Endothelial cell of umbilical vein (primary cell): Measurements from ENCODE around the gene TENM4. TPM values are rescaled to one million over a fixed set of nuclear protein-coding genes. Genes with fewer than 3 reads are reported as not detected.

Experiments used
- BruUV-seq: library from RNA; stranded (reverse); fragments of 400-500 nt; replicated peaks from 2 replicates; lab custom pipeline; 2021; lab: Mats Ljungman, UMichigan
- CTCF ChIA-PET: fragments of 300-600, 350-600 bp; sonication (Branson Sonifier 250); formaldehyde crosslinking; loops from one replicate; lab custom pipeline; 2021; ENCODE audit warnings: antibody characterized with exemption, inconsistent platforms; lab: Charles Lee
- POLR2A ChIA-PET: fragments of 300-600, 350-600 bp; sonication (Branson Sonifier 250); formaldehyde crosslinking; loops from one replicate; lab custom pipeline; 2021; ENCODE audit warnings: antibody characterized with exemption, inconsistent platforms; lab: Charles Lee
- DNase-seq: peaks from one replicate; pipeline ENCODE4 v3.0.0-alpha.2; 2011; ENCODE audit warnings: low read depth, low spot score
- FAIRE-seq: peaks from 2 replicates; lab custom pipeline; 2011; peaks lifted over from hg19 to GRCh38; lab: Jason Lieb, UNC
- H2AFZ ChIP-seq: 2 replicates; pipeline ENCODE4 v1.6.0; 2012; ENCODE audit warnings: low read depth, low read length, control low read depth, inconsistent platforms
- H3K27ac ChIP-seq: 2 replicates; pipeline ENCODE4 v1.5.1; 2011; ENCODE audit warnings: low read depth, mild to moderate bottlenecking, control low read depth, low read length, moderate library complexity; ENCODE audit not compliant: insufficient read depth
- H3K27me3 ChIP-seq, 2 experiments: 2 replicates each; pipeline versions ENCODE4 v1.6.0 to v1.6.1; 2011; ENCODE audit warnings: low read length in 2 of 2, mixed read lengths in 1 of 2; ENCODE audit not compliant: control insufficient read depth in 2 of 2, insufficient read depth in 2 of 2
- H3K36me3 ChIP-seq, 2 experiments: 2 replicates in 1 of 2; 3 replicates in 1 of 2; pipeline ENCODE4 v1.5.1; 2011; ENCODE audit warnings: low read length in 2 of 2, mild to moderate bottlenecking in 1 of 2, moderate library complexity in 1 of 2; ENCODE audit not compliant: control insufficient read depth in 2 of 2, insufficient read depth in 2 of 2; ENCODE audit errors: extremely low read depth in 1 of 2
- H3K4me1 ChIP-seq: 3 replicates; pipeline ENCODE4 v1.5.1; 2011; ENCODE audit warnings: mild to moderate bottlenecking, low read length; ENCODE audit not compliant: control insufficient read depth, insufficient read depth; ENCODE audit errors: extremely low read depth
- H3K4me2 ChIP-seq: 2 replicates; pipeline ENCODE4 v1.6.1; 2011; ENCODE audit warnings: low read length, control low read depth, mixed read lengths; ENCODE audit not compliant: insufficient read depth
- H3K4me3 ChIP-seq, 3 experiments: fragments of 200-600 bp in 1 of 3; sonication (generic), shearing (Covaris generic) in 1 of 3; replicated peaks in 1 of 3; 2 replicates each; pipeline ENCODE4 v1.5.1; 2011 to 2016; ENCODE audit warnings: control low read depth in 3 of 3, low read length in 3 of 3, mild to moderate bottlenecking in 2 of 3, inconsistent platforms in 1 of 3, low read depth in 1 of 3, moderate library complexity in 1 of 3; ENCODE audit not compliant: insufficient read depth in 1 of 3
- H3K79me2 ChIP-seq: 2 replicates; pipeline ENCODE4 v1.6.0; 2012; ENCODE audit warnings: low read length, inconsistent platforms; ENCODE audit not compliant: control insufficient read depth, insufficient read depth
- H3K9ac ChIP-seq: replicated peaks from 2 replicates; pipeline ENCODE3; 2011; ENCODE audit warnings: low read length, control low read depth; ENCODE audit not compliant: insufficient read depth; ENCODE audit errors: extremely low read depth
- H3K9me1 ChIP-seq: replicated peaks from 3 replicates; pipeline ENCODE4 v1.6.0; 2011; ENCODE audit warnings: mild to moderate bottlenecking, low read length; ENCODE audit not compliant: control insufficient read depth, insufficient read depth; ENCODE audit errors: extremely low read depth
- H3K9me3 ChIP-seq: replicated peaks from 2 replicates; pipeline ENCODE4 v1.5.1; 2012; ENCODE audit warnings: low read length, inconsistent platforms; ENCODE audit not compliant: control insufficient read depth, insufficient read depth
- H4K20me1 ChIP-seq: replicated peaks from 2 replicates; pipeline ENCODE3; 2011; ENCODE audit warnings: mild to moderate bottlenecking, low read length; ENCODE audit not compliant: control insufficient read depth, insufficient read depth; ENCODE audit errors: extremely low read depth
- CTCF ChIP-seq, 2 donors: IDR thresholded peaks; 1 replicate in 1 of 2; 2 replicates in 1 of 2; pipeline ENCODE4 v1.5.1; 2011; ENCODE audit warnings: low read length in 2 of 2, mild to moderate bottlenecking in 2 of 2, moderate library complexity in 2 of 2, control low read depth in 1 of 2, inconsistent platforms in 1 of 2, low read depth in 1 of 2; ENCODE audit not compliant: insufficient read depth in 1 of 2; ENCODE audit errors: extremely low read depth in 1 of 2
- EZH2 ChIP-seq: IDR thresholded peaks from 2 replicates; pipeline ENCODE4 v1.6.1; 2012; ENCODE audit warnings: borderline replicate concordance, low read depth, mild to moderate bottlenecking, moderate library complexity, low read length, inconsistent platforms; ENCODE audit not compliant: severe bottlenecking
- FOS ChIP-seq: IDR thresholded peaks from 2 replicates; pipeline ENCODE4 v1.6.1; 2011; ENCODE audit warnings: mild to moderate bottlenecking, low read length, moderate library complexity, borderline replicate concordance; ENCODE audit not compliant: insufficient read depth
- GATA2 ChIP-seq: IDR thresholded peaks from 2 replicates; pipeline ENCODE4 v1.7.0; 2011; ENCODE audit warnings: low read depth, mild to moderate bottlenecking, moderate library complexity, mixed read lengths, low read length; ENCODE audit not compliant: insufficient read length, insufficient read depth
- JUN ChIP-seq: IDR thresholded peaks from 2 replicates; pipeline ENCODE4 v1.6.1; 2011; ENCODE audit warnings: borderline replicate concordance, low read depth; ENCODE audit not compliant: insufficient read length, insufficient read depth
- MAX ChIP-seq: IDR thresholded peaks from 2 replicates; pipeline ENCODE4 v1.6.1; 2011; ENCODE audit not compliant: insufficient read depth, insufficient read length
- MYC ChIP-seq: IDR thresholded peaks from one replicate; pipeline ENCODE4 v1.6.1; 2011; ENCODE audit warnings: mild to moderate bottlenecking, low read depth, low read length
- POLR2A ChIP-seq: IDR thresholded peaks from 2 replicates; pipeline ENCODE4 v1.6.1; 2012; ENCODE audit warnings: low read depth, mild to moderate bottlenecking, control low read depth, low read length
- POLR2AphosphoS5 ChIP-seq: IDR thresholded peaks from 2 replicates; pipeline ENCODE4 v1.6.1; 2012; ENCODE audit warnings: low read depth, mild to moderate bottlenecking, control low read depth, low read length, moderate library complexity; ENCODE audit not compliant: insufficient read depth
- dilution Hi-C: fragments of 300-500 bp; cut with MboI; formaldehyde crosslinking; loops from one replicate; pipeline ENCODE4 v1.15.0; 2019; ENCODE audit warnings: low sequenced_read_pairs; ENCODE audit not compliant: extremely low pct_ligation_motif_present
- intact Hi-C: fragments of 100-400 bp; cut with micrococcal nuclease; formaldehyde crosslinking; loops from one replicate; pipeline ENCODE4 v1.10.0; 2022
- polyA plus RNA-seq, 4 experiments: library from polyadenylated mRNA; depleted of rRNA in 3 of 4; stranded (reverse) in 3 of 4; unstranded in 1 of 4; fragments of >200 nt; gene quantifications; 2 replicates each; pipeline versions ENCODE4 v1.2.1 to v1.2.3, GENCODE V29; 2011 to 2012; ENCODE audit warnings: missing spikeins in 1 of 4
- total RNA-seq: library from RNA; stranded (reverse); gene quantifications from 2 replicates; pipeline ENCODE4 v1.2.3, GENCODE V29; 2021

TENM4 gene
- total and polyA plus RNA-seq, 2 donors (not counting 3 experiments of a cell fraction or from before 2014, with no cell fraction given) = 0.06 to 0.27 TPM

GRCh38 chr11:78635814-78636506 is 804.9 kb downstream of the TENM4 start:
- no peaks in the 10 kb centered on the region for H3K9me3 ChIP-seq
- dilution Hi-C loops = no loop called here
- POLR2A ChIA-PET = no interaction called here
- CTCF ChIA-PET = interaction anchor here (2.1 kb wide), 1 partner anchor 10 kb away, joined by 7 read pairs; no protein-coding TSS in a partner anchor
- no peaks in the 10 kb centered on the region for H3K9me1 ChIP-seq
- H2AFZ ChIP-seq = no peak overlapping the region
- H3K4me1 ChIP-seq = no peaks in the 10 kb centered on the region
- H3K27ac ChIP-seq = no peak overlapping the region
- TF ChIP-seq EZH2 (no peak), JUN (no peak), MYC (no peak), MAX (no peak), GATA2 (no peak), CTCF (IDR thresholded peaks at IDR 0.05; ENCODE audit: extremely low read depth in 1 of 2, insufficient read depth in 1 of 2, low read depth in 1 of 2, low read length in 2 of 2) (no peak), FOS (no peak), POLR2AphosphoS5 (no peak), POLR2A (no peak)
- H3K27me3 ChIP-seq = peaks cover 0 to 3% of the 10 kb centered on the region in 2 experiments
- no peaks in the 10 kb centered on the region for H3K79me2 ChIP-seq
- no peak for DNase-seq
- intact Hi-C loops = no loop called here
- BruUV-seq = no TSS peak
- no peak overlapping the region for H3K4me3 ChIP-seq
- no peaks in the 10 kb centered on the region for H4K20me1 ChIP-seq
- H3K4me2 ChIP-seq = no peak overlapping the region
- FAIRE-seq = no peak
- no peak overlapping the region for H3K9ac ChIP-seq
- H3K36me3 ChIP-seq = no peaks in the 10 kb centered on the region
